Choroid plexus epithelial cell (primary cell): ENCODE results near the gene GRAMD1A.

Experiments
- DNase-seq: peaks from one replicate; pipeline ENCODE4 v3.0.0-alpha.2; 2010; ENCODE audit warnings: low read depth
- H3K4me3 ChIP-seq: 2 replicates; pipeline ENCODE4 v1.5.1; 2011; ENCODE audit warnings: low read depth, mild to moderate bottlenecking, control low read depth, low read length, moderate library complexity
- CTCF ChIP-seq: conservative IDR thresholded peaks from 2 replicates; pipeline ENCODE4 v1.5.1; 2011; ENCODE audit warnings: low read depth, mild to moderate bottlenecking, control low read depth, inconsistent platforms, low read length, moderate library complexity

The GRAMD1A gene

DNA sequence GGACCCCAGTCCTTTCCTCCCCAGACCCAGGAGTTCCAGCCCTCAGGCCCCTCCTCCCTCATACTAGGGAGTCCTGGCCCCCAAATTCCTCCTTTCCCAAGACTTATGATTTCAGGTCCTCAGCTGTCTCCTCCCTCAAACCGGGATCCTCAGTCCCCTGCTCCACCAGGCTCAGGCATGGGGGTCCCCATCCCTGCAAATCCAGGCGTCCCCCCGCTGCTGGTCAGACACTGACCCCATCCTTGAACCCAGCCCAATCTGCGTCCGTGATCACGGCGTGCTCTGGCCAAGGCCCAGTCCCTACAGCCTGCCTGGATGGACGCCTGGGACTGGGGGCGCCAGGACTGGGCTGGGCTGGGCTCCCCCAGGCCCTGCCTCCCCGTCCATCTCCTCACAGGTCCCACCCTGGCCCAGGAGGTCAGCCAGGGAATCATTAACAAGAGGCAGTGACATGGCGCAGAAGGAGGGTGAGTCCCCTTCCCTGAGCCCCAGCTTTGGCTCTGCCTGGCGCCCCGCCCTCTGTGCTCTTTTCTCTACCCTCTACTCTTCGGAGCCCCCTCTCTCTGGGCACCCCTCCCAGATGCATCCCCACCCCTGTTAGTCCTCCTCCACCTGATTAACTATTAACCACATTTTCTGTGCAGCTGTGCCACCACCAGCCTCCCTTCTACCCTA, 42.1 kb downstream of the GRAMD1A start:
- DNase-seq: no peak
- TF ChIP-seq CTCF: no peak
- H3K4me3 ChIP-seq: no peak overlapping the region

GRCh38 chr19:35042954-35043604, 43.0 kb downstream of the GRAMD1A start:
- H3K4me3 ChIP-seq: no peak overlapping the region
- DNase-seq: no peak
- TF ChIP-seq CTCF: no peak

DNA sequence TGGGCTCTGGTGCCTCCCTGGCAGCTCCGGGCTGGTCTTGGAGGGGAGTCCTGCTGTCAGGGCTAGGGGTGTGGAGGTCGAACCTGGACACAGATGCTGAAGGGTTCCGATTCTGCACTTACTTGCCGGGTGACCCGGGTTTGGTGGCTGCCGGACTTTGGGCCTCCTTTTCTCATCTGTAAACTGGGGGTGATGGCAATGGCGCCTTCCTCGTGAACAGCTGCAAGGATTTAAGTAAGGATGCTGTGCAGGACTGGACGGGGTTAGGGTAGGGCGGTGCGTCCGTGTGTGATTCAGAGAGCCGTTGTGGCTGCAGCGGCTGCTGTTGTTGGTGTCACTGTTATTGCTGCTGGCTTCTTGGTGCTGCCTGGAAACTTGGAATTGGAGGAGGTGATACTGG, 43.8 kb downstream of the GRAMD1A start:
- DNase-seq: no peak
- H3K4me3 ChIP-seq: no peak overlapping the region
- TF ChIP-seq CTCF: no peak

DNA sequence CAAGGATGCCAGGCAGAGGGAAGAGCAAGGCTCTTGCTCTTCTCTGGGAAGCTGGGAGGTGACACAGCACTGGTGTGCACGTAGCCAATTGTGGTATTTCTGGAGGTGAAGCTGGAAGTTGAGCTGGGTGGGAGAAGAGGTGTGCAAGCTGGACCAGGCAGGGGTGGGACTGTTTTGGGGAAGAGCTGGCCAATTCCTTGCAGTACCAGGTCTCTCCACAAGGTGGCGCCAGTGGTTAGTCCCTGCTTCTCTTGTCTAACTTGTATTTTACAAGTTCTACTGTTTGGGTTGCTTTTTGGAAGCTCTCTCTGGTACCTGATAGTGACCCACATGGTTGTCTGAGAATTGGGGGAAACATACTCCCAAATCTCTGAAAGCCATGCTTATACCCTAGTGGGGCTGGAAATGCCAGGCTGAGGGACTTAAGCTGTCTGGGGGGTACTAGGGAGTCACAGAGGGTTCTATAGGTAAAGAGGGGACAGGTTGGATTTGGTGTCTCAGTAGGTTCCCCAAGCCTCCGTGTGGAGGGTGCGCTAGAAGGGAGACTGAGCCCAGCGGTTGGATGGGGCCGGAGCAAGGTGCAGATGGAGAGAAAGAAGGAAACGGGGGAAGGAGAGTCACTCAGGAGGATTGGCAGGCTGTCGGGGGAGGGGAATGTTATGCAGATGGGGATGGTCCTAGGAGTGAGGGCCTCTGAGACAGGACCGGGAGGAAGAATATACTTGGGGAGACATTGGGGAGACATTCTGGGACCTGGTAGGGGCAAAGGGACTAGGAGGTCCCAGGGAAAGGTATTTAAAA, 44.4 kb downstream of the GRAMD1A start:
- peak; percentile 97 for TF ChIP-seq CTCF
- DNase-seq: peak; percentile 56
- no peak overlapping the region for H3K4me3 ChIP-seq

GRCh38 chr19:35045667-35046300, 45.7 kb downstream of the GRAMD1A start:
- no peak overlapping the region for H3K4me3 ChIP-seq
- peak; percentile 60 for TF ChIP-seq CTCF
- DNase-seq: peak; percentile 62

DNA sequence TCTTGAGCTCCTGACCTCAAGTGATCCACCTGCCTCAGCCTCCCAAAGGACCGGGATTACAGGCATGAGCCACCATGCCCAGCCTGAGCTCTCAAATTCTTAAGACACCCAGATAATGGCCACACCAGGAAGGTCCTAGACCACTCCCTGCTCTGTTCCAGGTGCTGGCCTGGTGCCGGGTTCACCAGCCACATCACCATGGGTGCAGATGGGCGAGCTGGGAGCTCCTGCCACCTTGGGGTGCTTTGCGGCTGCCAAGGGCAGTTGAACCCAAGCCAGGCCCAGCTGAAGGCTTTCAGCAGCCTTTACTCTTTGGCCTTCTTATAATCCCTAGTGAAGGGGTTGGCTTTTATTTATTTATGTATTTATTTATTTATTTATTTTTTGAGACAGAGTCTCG, 46.3 kb downstream of the GRAMD1A start:
- DNase-seq: no peak
- no peak overlapping the region for H3K4me3 ChIP-seq

More for the DNA sequence above, 46.3 kb downstream of the GRAMD1A start:
- no peak for TF ChIP-seq CTCF
